Panc1 (cell line): ENCODE data around the gene RARS2. TPM values are rescaled to one million over a fixed set of nuclear protein-coding genes. Genes with fewer than 3 reads are reported as not detected.
A peak's percentile ranks its signal among the peaks of the same experiment; 100 is the strongest.

Experiments used
- ATAC-seq: fragments of 200-7000 bp; cut with Tn5 transposase; 2 replicates; pipeline ENCODE4 v1.9.1; 2020; ENCODE audit warnings: mild to moderate bottlenecking, moderate library complexity
- BruUV-seq: library from RNA; stranded (reverse); fragments of 400-500 nt; replicated peaks from 2 replicates; lab custom pipeline; 2021; lab: Mats Ljungman, UMichigan
- CTCF ChIA-PET: fragments of 300-600 bp; sonication (Branson Sonifier 250); formaldehyde crosslinking; loops from one replicate; lab custom pipeline; 2022; ENCODE audit warnings: antibody characterized with exemption; lab: Charles Lee
- POLR2A ChIA-PET: fragments of 300-600 bp; sonication (Branson Sonifier 250); formaldehyde crosslinking; loops from one replicate; lab custom pipeline; 2022; ENCODE audit warnings: antibody characterized with exemption; lab: Charles Lee
- DNase-seq: peaks from one replicate; pipeline ENCODE4 v3.0.0-alpha.2; 2010; ENCODE audit warnings: low read depth, low spot score
- H3K27ac ChIP-seq: 2 replicates; pipeline ENCODE4 v1.5.1; 2011; ENCODE audit warnings: mild to moderate bottlenecking, low read length, inconsistent platforms
- H3K27me3 ChIP-seq: fragments of 200-500 bp; sonication (Bioruptor generic); 2 replicates; pipeline ENCODE4 v1.6.0; 2014; ENCODE audit warnings: low read length, inconsistent platforms; ENCODE audit not compliant: control insufficient read depth, insufficient read depth
- H3K36me3 ChIP-seq: fragments of 200-500 bp; sonication (Bioruptor generic); 2 replicates; pipeline ENCODE4 v1.5.1; 2014; ENCODE audit warnings: inconsistent platforms, mild to moderate bottlenecking, low read length, moderate library complexity; ENCODE audit not compliant: control insufficient read depth, insufficient read depth
- H3K4me1 ChIP-seq: 2 replicates; pipeline ENCODE4 v1.5.1; 2011; ENCODE audit warnings: inconsistent platforms, mild to moderate bottlenecking, low read length, moderate library complexity; ENCODE audit not compliant: control insufficient read depth, insufficient read depth
- H3K4me3 ChIP-seq, 2 experiments: 2 replicates each; pipeline ENCODE4 v1.5.1; 2011 to 2012; ENCODE audit warnings: low read depth in 2 of 2, low read length in 2 of 2, mild to moderate bottlenecking in 2 of 2, inconsistent platforms in 1 of 2, moderate library complexity in 1 of 2
- H3K9me3 ChIP-seq: fragments of 200-500 bp; sonication (Bioruptor generic); 2 replicates; pipeline ENCODE4 v1.5.1; 2014; ENCODE audit warnings: low read depth, mild to moderate bottlenecking, inconsistent platforms, low read length, moderate library complexity; ENCODE audit not compliant: control insufficient read depth, insufficient read depth
- POLR2AphosphoS5 ChIP-seq: IDR thresholded peaks from 2 replicates; pipeline ENCODE4 v1.6.1; 2012; ENCODE audit warnings: mild to moderate bottlenecking, low read depth, low read length, moderate library complexity
- SIN3A ChIP-seq: IDR thresholded peaks from 2 replicates; pipeline ENCODE4 v1.6.1; 2012; ENCODE audit warnings: low read depth, mild to moderate bottlenecking, low read length, moderate library complexity, borderline replicate concordance; ENCODE audit not compliant: insufficient read depth
- TCF7L2 ChIP-seq: IDR thresholded peaks from 2 replicates; pipeline ENCODE4 v1.6.1; 2011; ENCODE audit warnings: mild to moderate bottlenecking, low read depth, low read length, inconsistent platforms
- in situ Hi-C: cut with HindIII; loops from 2 replicates; pipeline ENCODE4 v1.10.0; 2016; ENCODE audit warnings: low sequenced_read_pairs, low pct_unique_long_range_greater_than_20kb
- intact Hi-C: fragments of 100-400 bp; cut with micrococcal nuclease; formaldehyde crosslinking; loops from one replicate; pipeline ENCODE4 v1.10.0; 2022; ENCODE audit not compliant: unreplicated experiment
- total RNA-seq: library from RNA; stranded (reverse); gene quantifications from one replicate; pipeline ENCODE4 v1.2.1, GENCODE V29; 2021; ENCODE audit not compliant: unreplicated experiment
- TF ChIP-seq, protein P1 (sequence below): fragments of 450-650 bp; IDR thresholded peaks from 2 replicates; pipeline ENCODE4 v1.5.1; 2017; ENCODE audit warnings: mild to moderate bottlenecking
- TF ChIP-seq, protein P2 (sequence below), 2 experiments: IDR thresholded peaks; 2 replicates each; pipeline ENCODE4 v1.6.1; 2011 to 2012; ENCODE audit warnings: low read depth in 2 of 2, control low read depth in 1 of 2, low read length in 1 of 2, mild to moderate bottlenecking in 1 of 2, moderate library complexity in 1 of 2; ENCODE audit not compliant: insufficient read depth in 1 of 2

RARS2 gene
- total RNA-seq, 1 experiment from 2014 or later: 38.3 TPM

DNA sequence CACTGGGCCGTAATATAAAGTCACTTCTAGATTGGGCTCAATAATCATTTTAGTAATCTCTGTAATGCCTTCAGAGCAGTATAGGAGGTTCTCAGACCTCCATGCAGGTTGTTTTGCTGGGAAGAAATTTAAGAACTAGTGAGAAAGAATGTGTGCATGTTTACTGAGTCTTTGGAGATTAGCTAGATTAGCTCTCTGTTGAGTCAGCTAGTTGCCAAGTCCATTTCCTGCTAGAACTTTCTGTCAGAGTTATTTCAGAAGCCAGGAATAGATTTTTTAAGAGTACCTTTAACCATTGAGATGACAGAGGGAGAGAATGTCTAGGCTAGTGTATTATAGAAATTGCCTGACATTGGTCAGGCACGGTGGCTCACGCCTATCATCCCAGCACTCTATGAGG is 33.5 kb upstream of the RARS2 start:
- H3K36me3 ChIP-seq: peaks cover 6% of the 10 kb centered on the region; the same call in 1 of the 2 replicates
- CTCF ChIA-PET: no interaction called here
- POLR2A ChIA-PET: no interaction called here
- no peaks in the 10 kb centered on the region for H3K4me1 ChIP-seq
- no peak overlapping the region for H3K27ac ChIP-seq
- H3K4me3 ChIP-seq: no peak overlapping the region
- TF ChIP-seq, protein P1, sequence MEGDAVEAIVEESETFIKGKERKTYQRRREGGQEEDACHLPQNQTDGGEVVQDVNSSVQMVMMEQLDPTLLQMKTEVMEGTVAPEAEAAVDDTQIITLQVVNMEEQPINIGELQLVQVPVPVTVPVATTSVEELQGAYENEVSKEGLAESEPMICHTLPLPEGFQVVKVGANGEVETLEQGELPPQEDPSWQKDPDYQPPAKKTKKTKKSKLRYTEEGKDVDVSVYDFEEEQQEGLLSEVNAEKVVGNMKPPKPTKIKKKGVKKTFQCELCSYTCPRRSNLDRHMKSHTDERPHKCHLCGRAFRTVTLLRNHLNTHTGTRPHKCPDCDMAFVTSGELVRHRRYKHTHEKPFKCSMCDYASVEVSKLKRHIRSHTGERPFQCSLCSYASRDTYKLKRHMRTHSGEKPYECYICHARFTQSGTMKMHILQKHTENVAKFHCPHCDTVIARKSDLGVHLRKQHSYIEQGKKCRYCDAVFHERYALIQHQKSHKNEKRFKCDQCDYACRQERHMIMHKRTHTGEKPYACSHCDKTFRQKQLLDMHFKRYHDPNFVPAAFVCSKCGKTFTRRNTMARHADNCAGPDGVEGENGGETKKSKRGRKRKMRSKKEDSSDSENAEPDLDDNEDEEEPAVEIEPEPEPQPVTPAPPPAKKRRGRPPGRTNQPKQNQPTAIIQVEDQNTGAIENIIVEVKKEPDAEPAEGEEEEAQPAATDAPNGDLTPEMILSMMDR: no peak
- TF ChIP-seq, protein P2, sequence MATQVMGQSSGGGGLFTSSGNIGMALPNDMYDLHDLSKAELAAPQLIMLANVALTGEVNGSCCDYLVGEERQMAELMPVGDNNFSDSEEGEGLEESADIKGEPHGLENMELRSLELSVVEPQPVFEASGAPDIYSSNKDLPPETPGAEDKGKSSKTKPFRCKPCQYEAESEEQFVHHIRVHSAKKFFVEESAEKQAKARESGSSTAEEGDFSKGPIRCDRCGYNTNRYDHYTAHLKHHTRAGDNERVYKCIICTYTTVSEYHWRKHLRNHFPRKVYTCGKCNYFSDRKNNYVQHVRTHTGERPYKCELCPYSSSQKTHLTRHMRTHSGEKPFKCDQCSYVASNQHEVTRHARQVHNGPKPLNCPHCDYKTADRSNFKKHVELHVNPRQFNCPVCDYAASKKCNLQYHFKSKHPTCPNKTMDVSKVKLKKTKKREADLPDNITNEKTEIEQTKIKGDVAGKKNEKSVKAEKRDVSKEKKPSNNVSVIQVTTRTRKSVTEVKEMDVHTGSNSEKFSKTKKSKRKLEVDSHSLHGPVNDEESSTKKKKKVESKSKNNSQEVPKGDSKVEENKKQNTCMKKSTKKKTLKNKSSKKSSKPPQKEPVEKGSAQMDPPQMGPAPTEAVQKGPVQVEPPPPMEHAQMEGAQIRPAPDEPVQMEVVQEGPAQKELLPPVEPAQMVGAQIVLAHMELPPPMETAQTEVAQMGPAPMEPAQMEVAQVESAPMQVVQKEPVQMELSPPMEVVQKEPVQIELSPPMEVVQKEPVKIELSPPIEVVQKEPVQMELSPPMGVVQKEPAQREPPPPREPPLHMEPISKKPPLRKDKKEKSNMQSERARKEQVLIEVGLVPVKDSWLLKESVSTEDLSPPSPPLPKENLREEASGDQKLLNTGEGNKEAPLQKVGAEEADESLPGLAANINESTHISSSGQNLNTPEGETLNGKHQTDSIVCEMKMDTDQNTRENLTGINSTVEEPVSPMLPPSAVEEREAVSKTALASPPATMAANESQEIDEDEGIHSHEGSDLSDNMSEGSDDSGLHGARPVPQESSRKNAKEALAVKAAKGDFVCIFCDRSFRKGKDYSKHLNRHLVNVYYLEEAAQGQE (IDR thresholded peaks at IDR 0.05; ENCODE audit: insufficient read depth in 1 of 2, low read depth in 2 of 2, low read length in 1 of 2): no peak
- no peaks in the 10 kb centered on the region for H3K27me3 ChIP-seq
- DNase-seq (no peak), ATAC-seq (no peak)
- intact Hi-C loops (no loop called here), in situ Hi-C loops (no loop called here)
- no TSS peak for BruUV-seq
- no peaks in the 10 kb centered on the region for H3K9me3 ChIP-seq

DNA sequence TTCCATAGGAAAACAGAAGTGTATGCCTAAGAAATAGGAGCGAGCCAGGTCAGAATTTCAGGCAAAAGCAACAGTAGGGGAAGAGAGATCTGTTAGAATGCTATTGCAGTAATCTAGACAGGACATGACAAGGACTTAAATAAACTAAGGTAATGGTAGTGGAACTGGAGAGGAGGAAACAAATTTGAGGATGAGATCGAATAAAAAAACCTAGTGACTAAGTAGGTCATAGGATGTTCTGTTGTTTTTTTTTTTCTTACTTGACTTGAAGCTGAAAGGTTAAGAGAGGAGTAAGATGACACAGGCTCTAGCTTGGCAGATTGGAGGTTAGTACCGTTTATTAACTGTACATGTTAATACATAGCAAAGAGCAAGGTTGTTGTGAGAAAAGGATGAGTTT is 28.7 kb upstream of the RARS2 start:
- H3K9me3 ChIP-seq: no peaks in the 10 kb centered on the region
- H3K27me3 ChIP-seq: no peaks in the 10 kb centered on the region
- TSS peak; percentile 39 for BruUV-seq
- in situ Hi-C loops (no loop called here), intact Hi-C loops (no loop called here)
- no peak overlapping the region for H3K4me3 ChIP-seq
- ChIA-PET CTCF (interaction anchor here (0.5 kb wide), 1 partner anchor 226 kb away, joined by 3 read pairs; no protein-coding TSS in a partner anchor), POLR2A (no interaction called here)
- DNase-seq (no peak), ATAC-seq (no peak)
- H3K27ac ChIP-seq: no peak overlapping the region
- H3K4me1 ChIP-seq: no peaks in the 10 kb centered on the region
- TF ChIP-seq TCF7L2 (no peak), POLR2AphosphoS5 (no peak), SIN3A (no peak)
- TF ChIP-seq, protein P2 (IDR thresholded peaks at IDR 0.05; ENCODE audit: insufficient read depth in 1 of 2, low read depth in 2 of 2, low read length in 1 of 2): no peak
- TF ChIP-seq, protein P1: no peak
- H3K36me3 ChIP-seq: peaks cover 6% of the 10 kb centered on the region; the same call in 1 of the 2 replicates
